BJ (cell line): ENCODE results near the gene FXR2. TPM values are rescaled to one million over a fixed set of nuclear protein-coding genes. Genes with fewer than 3 reads are reported as not detected.

Source experiments
- CTCF ChIA-PET: fragments of 350-600 bp; formaldehyde crosslinking; extraction: SDS; loops from one replicate; lab custom pipeline; 2021; ENCODE audit warnings: antibody characterized with exemption, inconsistent platforms; lab: Yijun Ruan, JAX
- POLR2A ChIA-PET: fragments of 300-600 bp; sonication (Branson Sonifier 250); formaldehyde crosslinking; extraction: SDS; loops from one replicate; lab custom pipeline; 2021; ENCODE audit warnings: antibody characterized with exemption; lab: Charles Lee
- DNase-seq: peaks from one replicate; pipeline ENCODE4 v3.0.0-alpha.2; 2011; ENCODE audit warnings: low read depth
- H3K27me3 ChIP-seq: 2 replicates; pipeline ENCODE4 v1.6.0; 2011; ENCODE audit warnings: low read length; ENCODE audit not compliant: control insufficient read depth, insufficient read depth
- H3K36me3 ChIP-seq: 2 replicates; pipeline ENCODE4 v1.5.1; 2011; ENCODE audit warnings: low read length; ENCODE audit not compliant: control insufficient read depth, insufficient read depth
- H3K4me3 ChIP-seq: 2 replicates; pipeline ENCODE4 v1.5.1; 2011; ENCODE audit warnings: low read depth, mild to moderate bottlenecking, control low read depth, low read length
- CTCF ChIP-seq: IDR thresholded peaks from 2 replicates; pipeline ENCODE4 v1.5.1; 2011; ENCODE audit warnings: low read depth, mild to moderate bottlenecking, control low read depth, inconsistent platforms, low read length, moderate library complexity; ENCODE audit not compliant: insufficient read depth
- polyA plus RNA-seq: library from polyadenylated mRNA; depleted of rRNA; stranded (reverse); fragments of >200 nt; gene quantifications from 2 replicates; pipeline ENCODE4 v1.2.3, GENCODE V29; 2011

Gene FXR2
- polyA plus RNA-seq, 1 experiment: 46.2 TPM

- H3K4me3 ChIP-seq: no peak overlapping the region
- H3K27me3 ChIP-seq: no peaks in the 10 kb centered on the region
- no peaks in the 10 kb centered on the region; the same call in 1 of the 2 replicates for H3K36me3 ChIP-seq
- no peak for TF ChIP-seq CTCF
- DNase-seq: no peak
- POLR2A ChIA-PET: interaction anchor here (0.5 to 0.6 kb wide), 2 partner anchors 67 to 117 kb away, joined by 3 to 5 read pairs; no protein-coding TSS in a partner anchor
- CTCF ChIA-PET: interaction anchor here (0.5 to 1.4 kb wide), 4 partner anchors 22 to 117 kb away, joined by 3 to 4 read pairs (median 3); partner anchors contain the start of gene FGF11
Observed at GRCh38 chr17:7555320-7555948, 59.3 kb downstream of the FXR2 start.

GRCh38 chr17:7553356-7553755 lies 61.3 kb downstream of the FXR2 start:
- POLR2A ChIA-PET: no interaction called here
- no peak for DNase-seq
- CTCF ChIA-PET: interaction anchor here (5.9 kb wide), 1 partner anchor 7 kb away, joined by 41 read pairs; the partner anchor contains the start of gene SENP3

GRCh38 chr17:7552621-7553051 lies 62.1 kb downstream of the FXR2 start:
- DNase-seq: no peak
- Histone ChIP-seq H3K36me3 (no peaks in the 10 kb centered on the region; the same call in 1 of the 2 replicates), H3K27me3 (no peaks in the 10 kb centered on the region), H3K4me3 (no peak overlapping the region)
- ChIA-PET CTCF (interaction anchor here (1.0 to 5.9 kb wide), 2 partner anchors 8 to 10 kb away, joined by 3 to 41 read pairs; partner anchors contain the start of gene SENP3), POLR2A (no interaction called here)
- TF ChIP-seq CTCF: no peak

More at GRCh38 chr17:7553356-7553755, 61.3 kb downstream of the FXR2 start:
- no peaks in the 10 kb centered on the region for H3K27me3 ChIP-seq
- H3K4me3 ChIP-seq: no peak overlapping the region
- no peaks in the 10 kb centered on the region; the same call in 1 of the 2 replicates for H3K36me3 ChIP-seq
- no peak for TF ChIP-seq CTCF

- H3K36me3 ChIP-seq: no peaks in the 10 kb centered on the region; the same call in 1 of the 2 replicates
- ChIA-PET CTCF (interaction anchor here (0.6 to 5.9 kb wide), 2 partner anchors 9 to 38 kb away, joined by 4 to 41 read pairs; partner anchors contain the start of gene SENP3), POLR2A (no interaction called here)
- no peak for DNase-seq
- H3K27me3 ChIP-seq: no peaks in the 10 kb centered on the region
- no peak overlapping the region for H3K4me3 ChIP-seq
- TF ChIP-seq CTCF: no peak
Observed at GRCh38 chr17:7551396-7551795, 63.3 kb downstream of the FXR2 start.

- CTCF ChIA-PET: interaction anchor here (0.7 to 5.9 kb wide), 2 partner anchors 10 to 37 kb away, joined by 4 to 41 read pairs; partner anchors contain the start of gene SENP3
- Histone ChIP-seq H3K4me3 (no peak overlapping the region), H3K27me3 (no peaks in the 10 kb centered on the region), H3K36me3 (no peaks in the 10 kb centered on the region; the same call in 1 of the 2 replicates)
- POLR2A ChIA-PET: no interaction called here
- no peak for DNase-seq
- TF ChIP-seq CTCF: no peak
Observed at GRCh38 chr17:7550344-7550743, 64.4 kb downstream of the FXR2 start.
